IPS-NIHi7 (cell line): Measurements from ENCODE around the gene HSPA12A.
"Not testable (repeated sequence)": the region's sequence is repeated elsewhere in the genome, so short reads cannot be mapped to it uniquely, and the experiment has no call there.

Source experiments
- DNase-seq: peaks from one replicate; pipeline ENCODE4 v3.0.0; 2012; ENCODE audit warnings: mixed read lengths; ENCODE audit errors: extremely low spot score

Gene HSPA12A

GRCh38 chr10:116715341-116715740 lies 27.0 kb downstream of the HSPA12A start:
- DNase-seq: no peak

GRCh38 chr10:116713846-116714245 lies 28.5 kb downstream of the HSPA12A start:
- DNase-seq: no peak

- no peak for DNase-seq
Measured at GRCh38 chr10:116712989-116713543, 29.3 kb downstream of the HSPA12A start.

GRCh38 chr10:116712519-116712918 lies 29.8 kb downstream of the HSPA12A start:
- DNase-seq: no peak

- DNase-seq: not testable (repeated sequence)
Measured at GRCh38 chr10:116711803-116712202, 30.6 kb downstream of the HSPA12A start.

- no peak for DNase-seq
Measured at GRCh38 chr10:116710076-116710475, 32.3 kb downstream of the HSPA12A start.

- DNase-seq: no peak
Measured at GRCh38 chr10:116708877-116709276, 33.5 kb downstream of the HSPA12A start.

GRCh38 chr10:116708391-116708821 lies 34.0 kb downstream of the HSPA12A start:
- no peak for DNase-seq

GRCh38 chr10:116707981-116708380 lies 34.4 kb downstream of the HSPA12A start:
- DNase-seq: no peak

- DNase-seq: no peak
Measured at GRCh38 chr10:116706281-116706680, 36.1 kb downstream of the HSPA12A start.

GRCh38 chr10:116705498-116705897 lies 36.9 kb downstream of the HSPA12A start:
- no peak for DNase-seq

- no peak for DNase-seq
Measured at GRCh38 chr10:116704926-116705325, 37.4 kb downstream of the HSPA12A start.

- no peak for DNase-seq
Measured at GRCh38 chr10:116702165-116702564, 40.2 kb downstream of the HSPA12A start.

GRCh38 chr10:116699471-116700150 lies 42.8 kb downstream of the HSPA12A start:
- DNase-seq: no peak

GRCh38 chr10:116699049-116699448 lies 43.3 kb downstream of the HSPA12A start:
- no peak for DNase-seq

- no peak for DNase-seq
Measured at GRCh38 chr10:116698364-116698763, 44.0 kb downstream of the HSPA12A start.

- no peak for DNase-seq
Measured at GRCh38 chr10:116697816-116698215, 44.5 kb downstream of the HSPA12A start.

GRCh38 chr10:116696919-116697318 lies 45.4 kb downstream of the HSPA12A start:
- no peak for DNase-seq

- DNase-seq: no peak
Measured at GRCh38 chr10:116694927-116695268, 47.5 kb downstream of the HSPA12A start.

GRCh38 chr10:116694243-116694926 lies 48.0 kb downstream of the HSPA12A start:
- peak; percentile 73 for DNase-seq

GRCh38 chr10:116692225-116692624 lies 50.1 kb downstream of the HSPA12A start:
- no peak for DNase-seq

- no peak for DNase-seq
Measured at GRCh38 chr10:116691635-116692034, 50.7 kb downstream of the HSPA12A start.
